WTC11 (cell line): ENCODE measurements around the gene KRT9.

Experiments used
- ARID4B ChIP-seq: sonication (generic); formaldehyde crosslinking; IDR thresholded peaks from 2 replicates; pipeline ENCODE4 v1.8.0; 2023; ENCODE audit warnings: missing genetic modification reagents, mild to moderate bottlenecking, borderline replicate concordance
- ATF2 ChIP-seq: sonication (generic); formaldehyde crosslinking; IDR thresholded peaks from 2 replicates; pipeline ENCODE4 v1.8.1; 2022; ENCODE audit warnings: low read depth, missing genetic modification reagents, borderline replicate concordance
- ATF3 ChIP-seq: sonication (generic); formaldehyde crosslinking; conservative IDR thresholded peaks from 2 replicates; pipeline ENCODE4 v1.8.1; 2022; ENCODE audit warnings: mild to moderate bottlenecking, missing genetic modification reagents
- CREM ChIP-seq: sonication (generic); formaldehyde crosslinking; IDR thresholded peaks from 2 replicates; pipeline ENCODE4 v1.8.1; 2022; ENCODE audit warnings: mild to moderate bottlenecking, missing genetic modification reagents, moderate library complexity
- CTCF ChIP-seq: fragments of 200-600 bp; IDR thresholded peaks from 2 replicates; pipeline ENCODE4 v1.8.0; 2022; ENCODE audit warnings: antibody characterized with exemption
- E2F5 ChIP-seq: sonication (generic); formaldehyde crosslinking; IDR thresholded peaks from 2 replicates; pipeline ENCODE4 v1.8.1; 2022; ENCODE audit warnings: mild to moderate bottlenecking, moderate library complexity, missing genetic modification reagents
- ETV6 ChIP-seq: sonication (generic); formaldehyde crosslinking; IDR thresholded peaks from 2 replicates; pipeline ENCODE4 v1.8.1; 2022; ENCODE audit warnings: mild to moderate bottlenecking, missing genetic modification reagents
- FOXK1 ChIP-seq: sonication (generic); formaldehyde crosslinking; IDR thresholded peaks from 2 replicates; pipeline ENCODE4 v1.8.0; 2022; ENCODE audit warnings: mild to moderate bottlenecking, moderate library complexity, missing genetic modification reagents
- IRF1 ChIP-seq: sonication (generic); formaldehyde crosslinking; IDR thresholded peaks from 2 replicates; pipeline ENCODE4 v1.8.0; 2023; ENCODE audit warnings: missing genetic modification reagents
- SP1 ChIP-seq: sonication (generic); formaldehyde crosslinking; conservative IDR thresholded peaks from 2 replicates; pipeline ENCODE4 v1.8.1; 2022; ENCODE audit warnings: missing genetic modification reagents
- ZMAT4 ChIP-seq: fragments of 250-450 bp; sonication (Bioruptor Pico); IDR thresholded peaks from 2 replicates; pipeline ENCODE4 v1.9.0; 2021; ENCODE audit warnings: mild to moderate bottlenecking
- ZNF138 ChIP-seq: sonication (generic); formaldehyde crosslinking; conservative IDR thresholded peaks from 2 replicates; pipeline ENCODE4 v1.8.1; 2022; ENCODE audit warnings: mild to moderate bottlenecking, moderate library complexity, missing genetic modification reagents

- TF ChIP-seq ARID4B (CRISPR knock-in tag) (no peak), CTCF (no peak), ATF3 (CRISPR knock-in tag) (no peak), FOXK1 (CRISPR knock-in tag) (no peak), ZMAT4 (CRISPR knock-in tag) (no peak), ATF2 (no peak), CREM (no peak), SP1 (no peak), E2F5 (CRISPR knock-in tag) (no peak), ETV6 (no peak), IRF1 (CRISPR knock-in tag) (no peak), ZNF138 (no peak)
Observed at GRCh38 chr17:41613277-41614082, 41.6 kb upstream of the KRT9 start.
